Aorta (tissue), 5 donors: ENCODE results near the gene LRRC32. TPM values are rescaled to one million over a fixed set of nuclear protein-coding genes. Genes with fewer than 3 reads are reported as not detected.

Experiments
- ATAC-seq: fragments of 200-7000 bp; cut with Tn5 transposase; one replicate; pipeline ENCODE4 v1.9.1; 2022; ENCODE audit warnings: moderate library complexity; ENCODE audit not compliant: low FRiP score
- DNase-seq, 2 donors: peaks; one replicate each; pipeline ENCODE4 v3.0.0-alpha.2; 2020
- H3K27ac ChIP-seq, 2 donors: one replicate each; pipeline ENCODE4 v1.5.1; 2013; ENCODE audit warnings: low read length in 2 of 2, mild to moderate bottlenecking in 2 of 2, moderate library complexity in 2 of 2, control low read depth in 1 of 2, inconsistent platforms in 1 of 2, low read depth in 1 of 2
- H3K27me3 ChIP-seq, 2 donors: one replicate each; pipeline ENCODE4 v1.6.1; 2013; ENCODE audit warnings: control low read depth in 1 of 2, low read length in 1 of 2, mild to moderate bottlenecking in 1 of 2, moderate library complexity in 1 of 2; ENCODE audit not compliant: insufficient read depth in 2 of 2, control insufficient read depth in 1 of 2
- H3K36me3 ChIP-seq, 2 donors: one replicate each; pipeline ENCODE4 v1.6.1; 2013; ENCODE audit warnings: control low read depth in 1 of 2, low read length in 1 of 2, mild to moderate bottlenecking in 1 of 2; ENCODE audit not compliant: insufficient read depth in 2 of 2, control insufficient read depth in 1 of 2
- H3K4me1 ChIP-seq, 2 donors: one replicate each; pipeline ENCODE4 v1.6.1; 2013; ENCODE audit warnings: low read length in 2 of 2, control low read depth in 1 of 2, mild to moderate bottlenecking in 1 of 2, moderate library complexity in 1 of 2; ENCODE audit not compliant: insufficient read depth in 2 of 2, control insufficient read depth in 1 of 2
- H3K4me3 ChIP-seq, 2 donors: one replicate each; pipeline ENCODE4 v1.5.1; 2013; ENCODE audit warnings: low read length in 2 of 2, control low read depth in 1 of 2, mild to moderate bottlenecking in 1 of 2
- H3K9me3 ChIP-seq: one replicate; pipeline ENCODE4 v1.6.1; 2013; ENCODE audit warnings: mild to moderate bottlenecking, low read length; ENCODE audit not compliant: control insufficient read depth
- WGBS, 2 donors: extraction: QIAGEN DNeasy Blood & Tissue Kit; methylation state at CpG; one replicate each; pipeline ENCODE4 v1.1.7; 2013; 5-methylcytosine and 5-hydroxymethylcytosine counted together
- intact Hi-C, 2 donors: fragments of 100-400 bp; cut with DNase I; formaldehyde crosslinking; loops; one replicate each; pipeline versions ENCODE4 v1.14.2 to v1.15.0; 2022
- polyA plus RNA-seq, 2 donors: library from polyadenylated mRNA; stranded (reverse); fragments of 200-250 nt; gene quantifications; one replicate each; pipeline ENCODE4 v1.2.3, GENCODE V29; 2013
- total RNA-seq, 2 donors: library from RNA; stranded (reverse); fragmentation: NEBNext Ultra II Directional; extraction: Animal tissue kit (Norgen Biotek cat#: 25700); gene quantifications; one replicate each; pipeline ENCODE4 v1.2.1, GENCODE V29; 2021
- donor health status: healthy with polysubstance abuse.
- donor health status: Bipolar disorder and iron deficiency.
- donor health status: DM: no; HTN: no; CAD: no.
- donor health status: DM: no; HTN: no; CAD: no.
- donor health status: DM: yes; HTN: yes; CAD: no.

The LRRC32 gene
- total and polyA plus RNA-seq, 4 donors: 38.8 to 174 (median 125) TPM

GRCh38 chr11:76709756-76710155 lies 39.2 kb upstream of the LRRC32 start:
- Histone ChIP-seq H3K4me3 (no peak overlapping the region), H3K27ac (no peak overlapping the region), H3K4me1 (no peaks in the 10 kb centered on the region), H3K9me3 (peaks cover 4% of the 10 kb centered on the region), H3K36me3 (no peaks in the 10 kb centered on the region), H3K27me3 (no peaks in the 10 kb centered on the region)
- WGBS, 2 donors: 71 to 87% methylated on average over 4 of the region's 4 CpGs
- intact Hi-C loops: no loop called here
- ATAC-seq: no peak
- no peak for DNase-seq

GRCh38 chr11:76708972-76709660 lies 38.6 kb upstream of the LRRC32 start:
- Histone ChIP-seq H3K36me3 (no peaks in the 10 kb centered on the region), H3K27ac (no peak overlapping the region), H3K4me3 (no peak overlapping the region), H3K27me3 (no peaks in the 10 kb centered on the region), H3K4me1 (no peaks in the 10 kb centered on the region), H3K9me3 (peaks cover 4% of the 10 kb centered on the region)
- DNase-seq: no peak
- intact Hi-C loops: no loop called here
- WGBS, 2 donors: 84 to 90% methylated on average over 8 of the region's 8 CpGs
- no peak for ATAC-seq

- ATAC-seq (no peak), DNase-seq (no peak)
- no peak overlapping the region for H3K27ac ChIP-seq
- no peak overlapping the region for H3K4me3 ChIP-seq
- WGBS, 2 donors: 89 to 90% methylated on average over 13 of the region's 13 CpGs
- no peaks in the 10 kb centered on the region for H3K27me3 ChIP-seq
- intact Hi-C loops: no loop called here
- H3K9me3 ChIP-seq: peaks cover 4% of the 10 kb centered on the region
- H3K36me3 ChIP-seq: no peaks in the 10 kb centered on the region
- H3K4me1 ChIP-seq: no peaks in the 10 kb centered on the region
Observed at GRCh38 chr11:76707293-76707825, 36.8 kb upstream of the LRRC32 start.

- ATAC-seq (peak; percentile 36), DNase-seq (no peak)
- no peaks in the 10 kb centered on the region for H3K27me3 ChIP-seq
- intact Hi-C loops: no loop called here
- peaks cover 4% of the 10 kb centered on the region for H3K9me3 ChIP-seq
- H3K27ac ChIP-seq: no peak overlapping the region
- 84 to 88% methylated on average over 5 of the region's 5 CpGs for WGBS, 2 donors
- no peak overlapping the region for H3K4me3 ChIP-seq
- H3K4me1 ChIP-seq: no peaks in the 10 kb centered on the region
- H3K36me3 ChIP-seq: no peaks in the 10 kb centered on the region
Observed at GRCh38 chr11:76706667-76707066, 36.1 kb upstream of the LRRC32 start.

GRCh38 chr11:76705826-76706225 lies 35.3 kb upstream of the LRRC32 start:
- Histone ChIP-seq H3K4me3 (no peak overlapping the region), H3K9me3 (peaks cover 4% of the 10 kb centered on the region), H3K36me3 (no peaks in the 10 kb centered on the region), H3K27me3 (no peaks in the 10 kb centered on the region), H3K27ac (no peak overlapping the region), H3K4me1 (no peaks in the 10 kb centered on the region)
- intact Hi-C loops: no loop called here
- DNase-seq (no peak), ATAC-seq (no peak)
- 93 to 99% methylated on average over 5 of the region's 5 CpGs for WGBS, 2 donors

- Histone ChIP-seq H3K4me1 (no peaks in the 10 kb centered on the region), H3K4me3 (no peak overlapping the region), H3K27ac (no peak overlapping the region), H3K36me3 (no peaks in the 10 kb centered on the region), H3K9me3 (peaks cover 4% of the 10 kb centered on the region), H3K27me3 (no peaks in the 10 kb centered on the region)
- intact Hi-C loops: no loop called here
- 61 to 69% methylated on average over 5 of the region's 5 CpGs for WGBS, 2 donors
- DNase-seq: no peak
- no peak for ATAC-seq
Observed at GRCh38 chr11:76704171-76704948, 33.8 kb upstream of the LRRC32 start.

GRCh38 chr11:76703707-76704106 lies 33.2 kb upstream of the LRRC32 start:
- WGBS, 2 donors: 94% methylated on average over 1 of the region's 1 CpG
- Histone ChIP-seq H3K27me3 (no peaks in the 10 kb centered on the region), H3K36me3 (no peaks in the 10 kb centered on the region), H3K4me1 (no peaks in the 10 kb centered on the region), H3K27ac (no peak overlapping the region), H3K4me3 (no peak overlapping the region), H3K9me3 (peaks cover 4% of the 10 kb centered on the region)
- no peak for ATAC-seq
- no peak for DNase-seq
- intact Hi-C loops: no loop called here

GRCh38 chr11:76702336-76703128 lies 32.0 kb upstream of the LRRC32 start:
- H3K36me3 ChIP-seq: no peaks in the 10 kb centered on the region
- no peaks in the 10 kb centered on the region for H3K27me3 ChIP-seq
- no peak overlapping the region for H3K27ac ChIP-seq
- ATAC-seq (no peak), DNase-seq (no peak)
- 86 to 95% methylated on average over 3 of the region's 3 CpGs for WGBS, 2 donors
- no peaks in the 10 kb centered on the region for H3K4me1 ChIP-seq
- peaks cover 4% of the 10 kb centered on the region for H3K9me3 ChIP-seq
- intact Hi-C loops: no loop called here
- H3K4me3 ChIP-seq: no peak overlapping the region
